ENCODE results near the gene ATP5F1A.

ATP5F1A gene

DNA sequence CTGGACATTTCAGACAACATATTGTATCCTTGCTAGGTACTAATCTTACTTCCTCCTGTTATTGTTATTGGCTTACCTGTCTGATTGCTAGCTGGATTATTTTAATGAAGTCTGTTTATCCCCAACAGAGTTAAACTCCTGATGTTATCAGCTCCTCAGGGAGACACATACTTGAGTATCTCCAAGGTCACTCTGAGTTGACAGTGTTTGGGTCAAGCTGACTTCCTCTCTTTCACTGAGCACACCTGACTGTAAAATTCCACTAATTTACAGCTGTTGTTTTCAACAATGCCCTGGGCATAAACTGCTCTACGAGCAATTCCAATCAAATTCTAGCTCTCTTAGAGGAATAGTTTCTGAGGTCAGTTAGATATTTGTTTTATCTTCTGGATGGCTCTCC, 15.7 kb upstream of the ATP5F1A start:
- H3K36me3 ChIP-seq (ENCODE audit: low read length), result peaks cover 27% of the 10 kb centered on the region
- no peak overlapping the region for H3K4me2 ChIP-seq (ENCODE audit: low read depth, low read length, poor library complexity, severe bottlenecking)
- H3K9me3 ChIP-seq (ENCODE audit: insufficient read depth, low read length), result no peaks in the 10 kb centered on the region
- H3K27me3 ChIP-seq (ENCODE audit: low read length), result no peaks in the 10 kb centered on the region
- H3K27ac ChIP-seq (ENCODE audit: low read depth, low read length), result no peak overlapping the region
- TF ChIP-seq EZH2phosphoT487 (conservative IDR thresholded peaks at IDR 0.05; ENCODE audit: low read length) (no peak), CTCF (IDR thresholded peaks at IDR 0.05; ENCODE audit: insufficient read depth, low read length, poor library complexity, severe bottlenecking) (no peak)
- H3K79me2 ChIP-seq (ENCODE audit: insufficient read depth, low read length), result peaks cover 23% of the 10 kb centered on the region
- no peak overlapping the region for H3K4me3 ChIP-seq (ENCODE audit: insufficient read depth, low read length, poor library complexity, severe bottlenecking)
- no peaks in the 10 kb centered on the region; the same call in 1 of the 2 replicates for H3F3A ChIP-seq (ENCODE audit: insufficient read depth)
- no peaks in the 10 kb centered on the region for H3K9me2 ChIP-seq (replicated peaks; ENCODE audit: insufficient read depth, low read length)
- H2AFZ ChIP-seq (ENCODE audit: low read depth, low read length, severe bottlenecking), result no peak overlapping the region
- no peaks in the 10 kb centered on the region for H4K20me1 ChIP-seq (ENCODE audit: low read depth, low read length)
- no peak overlapping the region for H3K9ac ChIP-seq (ENCODE audit: low read length)

DNA sequence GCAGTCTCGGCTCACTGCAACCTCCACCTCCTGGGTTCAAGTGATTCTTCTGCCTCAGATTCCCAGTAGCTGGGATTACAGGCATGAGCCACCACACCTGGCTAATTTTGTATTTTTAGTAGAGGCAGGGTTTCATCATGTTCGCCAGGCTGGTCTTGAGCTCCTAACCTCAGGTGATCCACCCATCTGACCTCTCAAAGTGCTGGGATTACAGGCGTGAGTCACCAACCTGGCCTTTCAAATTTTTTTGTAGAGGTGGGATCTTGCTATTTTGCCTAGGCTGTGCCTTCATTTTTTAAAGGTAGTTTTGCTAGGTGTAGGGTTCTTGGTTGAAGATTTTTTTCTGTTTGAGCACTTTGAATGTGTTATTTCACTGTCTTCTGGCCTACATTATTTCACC, 12.3 kb upstream of the ATP5F1A start:
- no peak for TF ChIP-seq EZH2phosphoT487 (conservative IDR thresholded peaks at IDR 0.05; ENCODE audit: low read length)
- Histone ChIP-seq H3K4me3 (ENCODE audit: insufficient read depth, low read length, poor library complexity, severe bottlenecking) (no peak overlapping the region), H3K9me3 (ENCODE audit: insufficient read depth, low read length) (no peaks in the 10 kb centered on the region), H3K4me2 (ENCODE audit: low read depth, low read length, poor library complexity, severe bottlenecking) (no peak overlapping the region), H3K27me3 (ENCODE audit: low read length) (no peaks in the 10 kb centered on the region), H3K36me3 (ENCODE audit: low read length) (peaks cover 36% of the 10 kb centered on the region), H3K9me2 (replicated peaks; ENCODE audit: insufficient read depth, low read length) (no peaks in the 10 kb centered on the region), H2AFZ (ENCODE audit: low read depth, low read length, severe bottlenecking) (no peak overlapping the region), H3K27ac (ENCODE audit: low read depth, low read length) (no peak overlapping the region), H3K79me2 (ENCODE audit: insufficient read depth, low read length) (peaks cover 40% of the 10 kb centered on the region), H4K20me1 (ENCODE audit: low read depth, low read length) (no peaks in the 10 kb centered on the region), H3F3A (ENCODE audit: insufficient read depth) (peaks cover 3% of the 10 kb centered on the region; the same call in 1 of the 2 replicates), H3K9ac (ENCODE audit: low read length) (no peak overlapping the region)

- peaks cover 31% of the 10 kb centered on the region for H3K36me3 ChIP-seq (ENCODE audit: low read length)
- no peak overlapping the region for H2AFZ ChIP-seq (ENCODE audit: low read depth, low read length, severe bottlenecking)
- H3K4me3 ChIP-seq (ENCODE audit: insufficient read depth, low read length, poor library complexity, severe bottlenecking), result no peak overlapping the region
- no peak overlapping the region for H3K27ac ChIP-seq (ENCODE audit: low read depth, low read length)
- TF ChIP-seq CTCF (IDR thresholded peaks at IDR 0.05; ENCODE audit: insufficient read depth, low read length, poor library complexity, severe bottlenecking), result no peak
- TF ChIP-seq EZH2phosphoT487 (conservative IDR thresholded peaks at IDR 0.05; ENCODE audit: low read length), result no peak
- H3K79me2 ChIP-seq (ENCODE audit: insufficient read depth, low read length), result peaks cover 48% of the 10 kb centered on the region
- H3F3A ChIP-seq (ENCODE audit: insufficient read depth), result peaks cover 3% of the 10 kb centered on the region; the same call in 1 of the 2 replicates
- H4K20me1 ChIP-seq (ENCODE audit: low read depth, low read length), result no peaks in the 10 kb centered on the region
- no peak overlapping the region for H3K4me2 ChIP-seq (ENCODE audit: low read depth, low read length, poor library complexity, severe bottlenecking)
- H3K9ac ChIP-seq (ENCODE audit: low read length), result no peak overlapping the region
- no peaks in the 10 kb centered on the region for H3K9me2 ChIP-seq (replicated peaks; ENCODE audit: insufficient read depth, low read length)
- H3K9me3 ChIP-seq (ENCODE audit: insufficient read depth, low read length), result no peaks in the 10 kb centered on the region
- no peaks in the 10 kb centered on the region for H3K27me3 ChIP-seq (ENCODE audit: low read length)
These were observed 11.3 kb upstream of the ATP5F1A start for GRCh38 chr18:46109386-46109785.

GRCh38 chr18:46104128-46104911, 6.2 kb upstream of the ATP5F1A start, which contains the start of gene HAUS1:
TSS of gene HAUS1 (plus strand) at chr18:46104385. CDS start at chr18:46104412, 27 bp downstream.
- Histone ChIP-seq H3K4me2 (ENCODE audit: low read depth, low read length, poor library complexity, severe bottlenecking) (peak within 1 kb of the TSS; percentile 68), H3F3A (ENCODE audit: insufficient read depth) (peaks cover 3% of the 10 kb centered on the region; the same call in 1 of the 2 replicates), H3K9ac (ENCODE audit: low read length) (peak within 1 kb of the TSS; percentile 79), H3K36me3 (ENCODE audit: low read length) (peaks cover 16% of the 10 kb centered on the region; the same call in 1 of the 2 replicates), H3K27ac (ENCODE audit: low read depth, low read length) (peak within 1 kb of the TSS; percentile 61), H3K27me3 (ENCODE audit: low read length) (no peaks in the 10 kb centered on the region), H2AFZ (ENCODE audit: low read depth, low read length, severe bottlenecking) (peak within 1 kb of the TSS; percentile 92), H3K79me2 (ENCODE audit: insufficient read depth, low read length) (peaks cover 32% of the 10 kb centered on the region), H3K9me3 (ENCODE audit: insufficient read depth, low read length) (no peaks in the 10 kb centered on the region), H4K20me1 (ENCODE audit: low read depth, low read length) (no peaks in the 10 kb centered on the region), H3K4me3 (ENCODE audit: insufficient read depth, low read length, poor library complexity, severe bottlenecking) (peak within 1 kb of the TSS; percentile 84), H3K9me2 (replicated peaks; ENCODE audit: insufficient read depth, low read length) (no peaks in the 10 kb centered on the region)
- no peak for TF ChIP-seq EZH2phosphoT487 (conservative IDR thresholded peaks at IDR 0.05; ENCODE audit: low read length)
- TF ChIP-seq CTCF (IDR thresholded peaks at IDR 0.05; ENCODE audit: insufficient read depth, low read length, poor library complexity, severe bottlenecking), result no peak
